HG03064 (cell line): ENCODE results near the gene PHLDB3.
"Not testable (repeated sequence)": the region's sequence is repeated elsewhere in the genome, so short reads cannot be mapped to it uniquely, and the experiment has no call there.

ENCODE experiments used
- ATAC-seq: cut with Tn5 transposase; IDR thresholded peaks from one replicate; pipeline ENCODE4 v1.9.1; 2021; ENCODE audit warnings: low read depth; ENCODE audit not compliant: unreplicated experiment

PHLDB3 gene

GRCh38 chr19:43504426-43505185 lies at the start of gene PHLDB3:
Gene PHLDB3, minus strand, starts transcription at chr19:43504746. Its CDS starts 628 bp downstream, at chr19:43504118.
- peak; percentile 17 for ATAC-seq

- ATAC-seq, result no peak
Observed at GRCh38 chr19:43553656-43554055, 49.1 kb upstream of the PHLDB3 start.

GRCh38 chr19:43552616-43553015 lies 48.1 kb upstream of the PHLDB3 start:
- ATAC-seq, result no peak

- no peak for ATAC-seq
Observed at GRCh38 chr19:43552198-43552450, 47.6 kb upstream of the PHLDB3 start.

- no peak for ATAC-seq
Observed at GRCh38 chr19:43551399-43552197, 47.1 kb upstream of the PHLDB3 start.

GRCh38 chr19:43548706-43549105 lies 44.2 kb upstream of the PHLDB3 start:
- no peak for ATAC-seq

GRCh38 chr19:43547926-43548325 lies 43.4 kb upstream of the PHLDB3 start:
- not testable (repeated sequence) for ATAC-seq

- ATAC-seq, result no peak
Observed at GRCh38 chr19:43546581-43546980, 42.0 kb upstream of the PHLDB3 start.

- no peak for ATAC-seq
Observed at GRCh38 chr19:43545981-43546380, 41.4 kb upstream of the PHLDB3 start.

GRCh38 chr19:43545276-43545675 lies 40.7 kb upstream of the PHLDB3 start:
- ATAC-seq, result no peak

GRCh38 chr19:43544077-43544476 lies 39.5 kb upstream of the PHLDB3 start:
- ATAC-seq, result no peak

- ATAC-seq, result no peak
Observed at GRCh38 chr19:43541920-43542650, 37.5 kb upstream of the PHLDB3 start.

GRCh38 chr19:43540381-43540780 lies 35.8 kb upstream of the PHLDB3 start:
- ATAC-seq, result no peak

GRCh38 chr19:43538922-43539321 lies 34.4 kb upstream of the PHLDB3 start:
- ATAC-seq, result no peak

GRCh38 chr19:43534816-43535761 lies 30.5 kb upstream of the PHLDB3 start:
- no peak for ATAC-seq

GRCh38 chr19:43534305-43534815 lies 29.8 kb upstream of the PHLDB3 start:
- no peak for ATAC-seq

- peak; percentile 54 for ATAC-seq
Observed at GRCh38 chr19:43533546-43534304, 29.2 kb upstream of the PHLDB3 start.

GRCh38 chr19:43532962-43533545 lies 28.5 kb upstream of the PHLDB3 start, which contains the start of gene ZNF575:
Gene ZNF575, plus strand, starts transcription at chr19:43533188. Its CDS starts 1,235 bp downstream, at chr19:43534423.
- ATAC-seq, result peak; percentile 59

- peak; percentile 3 for ATAC-seq
Observed at GRCh38 chr19:43532571-43532961, 28.0 kb upstream of the PHLDB3 start.
